Measurements from ENCODE around the gene CCDC144A. TPM values are rescaled to one million over a fixed set of nuclear protein-coding genes. Genes with fewer than 3 reads are reported as not detected.

The CCDC144A gene
- polyA plus RNA-seq, 2 of the 4 experiments (the other 2 are of a cell fraction), result 2.5 to 12.7 TPM

DNA sequence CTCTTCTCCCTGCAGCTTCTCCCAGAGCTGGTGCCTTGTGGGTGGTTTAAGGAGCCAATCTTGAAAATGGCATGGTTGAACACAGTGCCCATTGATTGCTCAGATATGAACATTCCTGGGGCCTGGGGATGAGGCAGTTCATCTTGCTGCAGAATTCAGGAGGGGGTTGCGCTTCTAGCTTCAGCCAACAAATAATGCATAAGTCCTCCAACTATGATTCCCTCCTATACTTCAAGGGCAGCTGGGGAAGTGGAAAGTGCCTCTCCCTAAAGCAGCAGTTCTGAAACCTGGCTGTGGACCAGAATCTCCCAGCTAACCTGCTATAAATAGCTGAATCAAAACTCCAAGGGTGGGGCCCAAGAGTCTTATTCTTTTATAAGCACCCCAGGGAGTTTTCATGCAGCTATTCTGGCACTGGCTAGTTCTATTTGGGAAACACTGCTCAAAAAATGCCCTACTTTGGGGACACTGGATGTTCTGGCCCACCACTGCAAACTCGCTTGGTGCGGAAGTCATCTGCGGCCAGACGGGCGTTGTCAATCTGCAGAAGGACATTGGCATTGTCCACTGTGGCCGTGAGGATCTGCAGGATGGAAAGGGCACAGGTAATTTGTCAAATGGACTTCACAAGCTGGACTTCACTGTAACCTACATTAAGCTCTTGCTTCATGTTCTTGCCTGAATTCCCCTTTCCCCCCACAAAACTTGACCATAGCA is 130.3 kb downstream of the CCDC144A start:
- Histone ChIP-seq H3K4me2 (no peak overlapping the region), H3K9me3 (no peaks in the 10 kb centered on the region), H3K4me3 (no peak overlapping the region), H3K4me1 (no peaks in the 10 kb centered on the region), H3K27ac (no peak overlapping the region)
- TF ChIP-seq TP53 (CRISPR knock-in tag; IDR thresholded peaks at IDR 0.05) (no peak), FOSB (CRISPR knock-in tag; IDR thresholded peaks at IDR 0.05) (no peak), SMC3 (IDR thresholded peaks at IDR 0.05) (no peak), RCOR1 (IDR thresholded peaks at IDR 0.05; ENCODE audit: low read depth, low read length) (no peak), PHF8 (IDR thresholded peaks at IDR 0.05; ENCODE audit: borderline replicate concordance, low read depth) (no peak), HEYL (CRISPR knock-in tag; IDR thresholded peaks at IDR 0.05) (no peak), CEBPB (IDR thresholded peaks at IDR 0.05) (no peak), KDM1A (IDR thresholded peaks at IDR 0.05; ENCODE audit: low read depth) (no peak), MAFK (IDR thresholded peaks at IDR 0.05; ENCODE audit: partially characterized antibody) (no peak), RAD21 (conservative IDR thresholded peaks at IDR 0.05 in 1 of 2, IDR thresholded peaks at IDR 0.05 in 1 of 2) (no peak), ZFP36 (IDR thresholded peaks at IDR 0.05; ENCODE audit: borderline replicate concordance, partially characterized antibody) (no peak), EHMT2 (IDR thresholded peaks at IDR 0.05; ENCODE audit: low read depth) (no peak), ZSCAN20 (CRISPR knock-in tag; IDR thresholded peaks at IDR 0.05) (no peak), NR3C1 (IDR thresholded peaks at IDR 0.05) (no peak)
- TF ChIP-seq, protein P1, sequence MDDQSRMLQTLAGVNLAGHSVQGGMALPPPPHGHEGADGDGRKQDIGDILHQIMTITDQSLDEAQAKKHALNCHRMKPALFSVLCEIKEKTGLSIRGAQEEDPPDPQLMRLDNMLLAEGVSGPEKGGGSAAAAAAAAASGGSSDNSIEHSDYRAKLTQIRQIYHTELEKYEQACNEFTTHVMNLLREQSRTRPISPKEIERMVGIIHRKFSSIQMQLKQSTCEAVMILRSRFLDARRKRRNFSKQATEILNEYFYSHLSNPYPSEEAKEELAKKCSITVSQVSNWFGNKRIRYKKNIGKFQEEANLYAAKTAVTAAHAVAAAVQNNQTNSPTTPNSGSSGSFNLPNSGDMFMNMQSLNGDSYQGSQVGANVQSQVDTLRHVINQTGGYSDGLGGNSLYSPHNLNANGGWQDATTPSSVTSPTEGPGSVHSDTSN (IDR thresholded peaks at IDR 0.05), result no peak
- TF ChIP-seq, protein P2, sequence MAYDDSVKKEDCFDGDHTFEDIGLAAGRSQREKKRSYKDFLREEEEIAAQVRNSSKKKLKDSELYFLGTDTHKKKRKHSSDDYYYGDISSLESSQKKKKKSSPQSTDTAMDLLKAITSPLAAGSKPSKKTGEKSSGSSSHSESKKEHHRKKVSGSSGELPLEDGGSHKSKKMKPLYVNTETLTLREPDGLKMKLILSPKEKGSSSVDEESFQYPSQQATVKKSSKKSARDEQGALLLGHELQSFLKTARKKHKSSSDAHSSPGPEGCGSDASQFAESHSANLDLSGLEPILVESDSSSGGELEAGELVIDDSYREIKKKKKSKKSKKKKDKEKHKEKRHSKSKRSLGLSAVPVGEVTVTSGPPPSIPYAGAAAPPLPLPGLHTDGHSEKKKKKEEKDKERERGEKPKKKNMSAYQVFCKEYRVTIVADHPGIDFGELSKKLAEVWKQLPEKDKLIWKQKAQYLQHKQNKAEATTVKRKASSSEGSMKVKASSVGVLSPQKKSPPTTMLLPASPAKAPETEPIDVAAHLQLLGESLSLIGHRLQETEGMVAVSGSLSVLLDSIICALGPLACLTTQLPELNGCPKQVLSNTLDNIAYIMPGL (CRISPR knock-in tag; IDR thresholded peaks at IDR 0.05; ENCODE audit: borderline replicate concordance), result no peak
- TF ChIP-seq, protein P3, sequence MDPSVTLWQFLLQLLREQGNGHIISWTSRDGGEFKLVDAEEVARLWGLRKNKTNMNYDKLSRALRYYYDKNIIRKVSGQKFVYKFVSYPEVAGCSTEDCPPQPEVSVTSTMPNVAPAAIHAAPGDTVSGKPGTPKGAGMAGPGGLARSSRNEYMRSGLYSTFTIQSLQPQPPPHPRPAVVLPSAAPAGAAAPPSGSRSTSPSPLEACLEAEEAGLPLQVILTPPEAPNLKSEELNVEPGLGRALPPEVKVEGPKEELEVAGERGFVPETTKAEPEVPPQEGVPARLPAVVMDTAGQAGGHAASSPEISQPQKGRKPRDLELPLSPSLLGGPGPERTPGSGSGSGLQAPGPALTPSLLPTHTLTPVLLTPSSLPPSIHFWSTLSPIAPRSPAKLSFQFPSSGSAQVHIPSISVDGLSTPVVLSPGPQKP (IDR thresholded peaks at IDR 0.05; ENCODE audit: low read depth, low read length), result no peak
- TF ChIP-seq, protein P4, sequence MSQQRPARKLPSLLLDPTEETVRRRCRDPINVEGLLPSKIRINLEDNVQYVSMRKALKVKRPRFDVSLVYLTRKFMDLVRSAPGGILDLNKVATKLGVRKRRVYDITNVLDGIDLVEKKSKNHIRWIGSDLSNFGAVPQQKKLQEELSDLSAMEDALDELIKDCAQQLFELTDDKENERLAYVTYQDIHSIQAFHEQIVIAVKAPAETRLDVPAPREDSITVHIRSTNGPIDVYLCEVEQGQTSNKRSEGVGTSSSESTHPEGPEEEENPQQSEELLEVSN (IDR thresholded peaks at IDR 0.05; ENCODE audit: borderline replicate concordance, low read depth), result no peak
- TF ChIP-seq, protein P5, sequence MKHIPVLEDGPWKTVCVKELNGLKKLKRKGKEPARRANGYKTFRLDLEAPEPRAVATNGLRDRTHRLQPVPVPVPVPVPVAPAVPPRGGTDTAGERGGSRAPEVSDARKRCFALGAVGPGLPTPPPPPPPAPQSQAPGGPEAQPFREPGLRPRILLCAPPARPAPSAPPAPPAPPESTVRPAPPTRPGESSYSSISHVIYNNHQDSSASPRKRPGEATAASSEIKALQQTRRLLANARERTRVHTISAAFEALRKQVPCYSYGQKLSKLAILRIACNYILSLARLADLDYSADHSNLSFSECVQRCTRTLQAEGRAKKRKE (CRISPR knock-in tag; IDR thresholded peaks at IDR 0.05; ENCODE audit: low read depth), result no peak
- TF ChIP-seq, protein P6, sequence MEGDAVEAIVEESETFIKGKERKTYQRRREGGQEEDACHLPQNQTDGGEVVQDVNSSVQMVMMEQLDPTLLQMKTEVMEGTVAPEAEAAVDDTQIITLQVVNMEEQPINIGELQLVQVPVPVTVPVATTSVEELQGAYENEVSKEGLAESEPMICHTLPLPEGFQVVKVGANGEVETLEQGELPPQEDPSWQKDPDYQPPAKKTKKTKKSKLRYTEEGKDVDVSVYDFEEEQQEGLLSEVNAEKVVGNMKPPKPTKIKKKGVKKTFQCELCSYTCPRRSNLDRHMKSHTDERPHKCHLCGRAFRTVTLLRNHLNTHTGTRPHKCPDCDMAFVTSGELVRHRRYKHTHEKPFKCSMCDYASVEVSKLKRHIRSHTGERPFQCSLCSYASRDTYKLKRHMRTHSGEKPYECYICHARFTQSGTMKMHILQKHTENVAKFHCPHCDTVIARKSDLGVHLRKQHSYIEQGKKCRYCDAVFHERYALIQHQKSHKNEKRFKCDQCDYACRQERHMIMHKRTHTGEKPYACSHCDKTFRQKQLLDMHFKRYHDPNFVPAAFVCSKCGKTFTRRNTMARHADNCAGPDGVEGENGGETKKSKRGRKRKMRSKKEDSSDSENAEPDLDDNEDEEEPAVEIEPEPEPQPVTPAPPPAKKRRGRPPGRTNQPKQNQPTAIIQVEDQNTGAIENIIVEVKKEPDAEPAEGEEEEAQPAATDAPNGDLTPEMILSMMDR (IDR thresholded peaks at IDR 0.05), result no peak
- ChIA-PET POLR2A (no interaction called here), CTCF (no interaction called here)
- DNase-seq (ENCODE audit: low read depth in 1 of 2, low spot score in 1 of 2) (no peak), ATAC-seq (no peak), FAIRE-seq (no peak)
- 71% methylated on average over 7 of the region's 7 CpGs for WGBS (ENCODE audit: missing lambda C conversion rate)
